GM23248 (cell line): ENCODE measurements around the gene NOXO1.
A peak's percentile ranks its signal among the peaks of the same experiment; 100 is the strongest.

Experiments used
- EZH2 ChIP-seq: fragments of 200-600 bp; sonication (generic); IDR thresholded peaks from 2 replicates; pipeline ENCODE4 v1.6.1; 2018; ENCODE audit warnings: antibody characterized with exemption, mild to moderate bottlenecking; ENCODE audit not compliant: insufficient read depth, poor library complexity, severe bottlenecking
- EZH2phosphoT487 ChIP-seq: fragments of 200-600 bp; sonication (generic); IDR thresholded peaks from 2 replicates; pipeline ENCODE4 v1.6.1; 2018; ENCODE audit warnings: antibody characterized with exemption, moderate library complexity, mild to moderate bottlenecking, low read depth; ENCODE audit not compliant: insufficient read depth

GRCh38 chr16:1990351-1991134 is 9.3 kb upstream of the NOXO1 start:
- peak; percentile 96 for TF ChIP-seq EZH2
- TF ChIP-seq EZH2phosphoT487: 0 out of 2 replicates have a peak, but pooled peaks have one; percentile 41
